Stomach (tissue), 9 donors: ENCODE measurements around the gene PARS2. TPM values are rescaled to one million over a fixed set of nuclear protein-coding genes. Genes with fewer than 3 reads are reported as not detected.

Experiments
- DNase-seq, 2 donors: peaks; one replicate each; pipeline versions ENCODE4 v3.0.0 to v3.0.0-alpha.2; 2013 to 2019
- H3K27ac ChIP-seq, 5 donors: fragments of 200-600 bp in 4 of 5; sonication (generic) in 4 of 5; one replicate each; pipeline ENCODE4 v1.5.1; 2013 to 2019; ENCODE audit warnings: mild to moderate bottlenecking in 1 of 5, moderate library complexity in 1 of 5
- H3K27me3 ChIP-seq, 3 donors: fragments of 200-600 bp; sonication (generic); one replicate each; pipeline ENCODE4 v1.5.1; 2017 to 2019; ENCODE audit warnings: mixed run types in 1 of 3
- H3K36me3 ChIP-seq, 4 donors: fragments of 200-600 bp; sonication (generic); 1 replicate in 3 of 4; 2 replicates in 1 of 4; pipeline ENCODE4 v1.5.1; 2016 to 2019
- H3K4me1 ChIP-seq, 4 donors: fragments of 200-600 bp; sonication (generic); one replicate each; pipeline ENCODE4 v1.5.1; 2016 to 2019
- H3K4me3 ChIP-seq, 4 donors: fragments of 200-600 bp; sonication (generic) in 3 of 4; one replicate each; pipeline ENCODE4 v1.5.1; 2016 to 2019; ENCODE audit warnings: mild to moderate bottlenecking in 1 of 4
- H3K9me3 ChIP-seq, 4 donors: fragments of 200-600 bp; sonication (generic); one replicate each; pipeline ENCODE4 v1.5.1; 2016 to 2019
- EP300 ChIP-seq: sonication (generic); formaldehyde crosslinking; IDR thresholded peaks from one replicate; pipeline ENCODE4 v1.6.1; 2017; ENCODE audit warnings: antibody characterized with exemption
- POLR2A ChIP-seq, 4 donors: fragments of 450-650 bp; IDR thresholded peaks; one replicate each; pipeline ENCODE4 v1.6.1; 2016; ENCODE audit warnings: antibody characterized with exemption in 4 of 4, control low read depth in 2 of 4, mild to moderate bottlenecking in 1 of 4, moderate library complexity in 1 of 4
- POLR2AphosphoS5 ChIP-seq, 3 donors: sonication (generic); formaldehyde crosslinking; IDR thresholded peaks; one replicate each; pipeline ENCODE4 v1.6.1; 2016; ENCODE audit warnings: antibody characterized with exemption in 3 of 3
- WGBS, 5 donors: extraction: QIAGEN DNeasy Blood & Tissue Kit in 3 of 5; methylation state at CpG; one replicate each; pipeline versions ENCODE4 v1.1.5 to v1.1.7; 2013 to 2018; 5-methylcytosine and 5-hydroxymethylcytosine counted together
- intact Hi-C: fragments of 100-400 bp; cut with DNase I; formaldehyde crosslinking; loops from one replicate; pipeline ENCODE4 v1.15.1; 2023; ENCODE audit warnings: low total_unique reads
- polyA plus RNA-seq, 3 donors: library from polyadenylated mRNA; stranded (reverse); fragments of 200-250 nt; gene quantifications; one replicate each; pipeline ENCODE4 v1.2.3, GENCODE V29; 2013
- total RNA-seq, 5 donors: library from RNA; depleted of rRNA; stranded (reverse); fragments of >200 nt; gene quantifications; one replicate each; pipeline versions ENCODE4 v1.1.0 to v1.2.3, GENCODE V29; 2014 to 2016
- TF ChIP-seq, protein P1 (sequence below), 7 experiments: fragments of 450-650 bp in 4 of 7; fragments of 200-600 bp in 3 of 7; sonication (generic) in 3 of 7; IDR thresholded peaks; one replicate each; pipeline ENCODE4 v1.5.1; 2016 to 2019; ENCODE audit warnings: antibody characterized with exemption in 7 of 7, control low read depth in 2 of 7, mild to moderate bottlenecking in 1 of 7
- donor health status: healthy with polysubstance abuse.
- donor health status: Bipolar disorder and iron deficiency.
- donor health status: healthy.

The PARS2 gene
- total and polyA plus RNA-seq, 8 donors = 0.29 to 3.6 (median 1.8) TPM; not detected in 1

GRCh38 chr1:54805466-54805865, 41.1 kb upstream of the PARS2 start:
- TF ChIP-seq POLR2A (IDR thresholded peaks at IDR 0.05) (no peak), POLR2AphosphoS5 (IDR thresholded peaks at IDR 0.05) (no peak), EP300 (no peak)
- TF ChIP-seq, protein P1, sequence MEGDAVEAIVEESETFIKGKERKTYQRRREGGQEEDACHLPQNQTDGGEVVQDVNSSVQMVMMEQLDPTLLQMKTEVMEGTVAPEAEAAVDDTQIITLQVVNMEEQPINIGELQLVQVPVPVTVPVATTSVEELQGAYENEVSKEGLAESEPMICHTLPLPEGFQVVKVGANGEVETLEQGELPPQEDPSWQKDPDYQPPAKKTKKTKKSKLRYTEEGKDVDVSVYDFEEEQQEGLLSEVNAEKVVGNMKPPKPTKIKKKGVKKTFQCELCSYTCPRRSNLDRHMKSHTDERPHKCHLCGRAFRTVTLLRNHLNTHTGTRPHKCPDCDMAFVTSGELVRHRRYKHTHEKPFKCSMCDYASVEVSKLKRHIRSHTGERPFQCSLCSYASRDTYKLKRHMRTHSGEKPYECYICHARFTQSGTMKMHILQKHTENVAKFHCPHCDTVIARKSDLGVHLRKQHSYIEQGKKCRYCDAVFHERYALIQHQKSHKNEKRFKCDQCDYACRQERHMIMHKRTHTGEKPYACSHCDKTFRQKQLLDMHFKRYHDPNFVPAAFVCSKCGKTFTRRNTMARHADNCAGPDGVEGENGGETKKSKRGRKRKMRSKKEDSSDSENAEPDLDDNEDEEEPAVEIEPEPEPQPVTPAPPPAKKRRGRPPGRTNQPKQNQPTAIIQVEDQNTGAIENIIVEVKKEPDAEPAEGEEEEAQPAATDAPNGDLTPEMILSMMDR (IDR thresholded peaks at IDR 0.05) = no peak
- Histone ChIP-seq H3K27me3 (peaks cover 0 to 23% (median 8%) of the 10 kb centered on the region in 3 donors), H3K9me3 (no peaks in the 10 kb centered on the region), H3K4me3 (no peak overlapping the region), H3K36me3 (no peaks in the 10 kb centered on the region), H3K27ac (peak overlapping the region in 1 of 5 donors; percentile 71), H3K4me1 (peaks cover 8 to 44% (median 18%) of the 10 kb centered on the region in 4 donors)
- intact Hi-C loops = no loop called here
- WGBS, 5 donors = 92 to 100% (median 96%) methylated on average over 3 of the region's 3 CpGs
- DNase-seq = no peak

- Histone ChIP-seq H3K9me3 (no peaks in the 10 kb centered on the region), H3K36me3 (no peaks in the 10 kb centered on the region), H3K27me3 (peaks cover 0 to 26% (median 8%) of the 10 kb centered on the region in 3 donors), H3K4me1 (peaks cover 15 to 49% (median 26%) of the 10 kb centered on the region in 4 donors), H3K4me3 (no peak overlapping the region), H3K27ac (peak overlapping the region in 4 of 5 donors; percentile 31 to 79 (median 69))
- DNase-seq = no peak
- WGBS, 5 donors = 65 to 78% (median 73%) methylated on average over 3 to 6 of the region's 6 CpGs
- TF ChIP-seq POLR2A (IDR thresholded peaks at IDR 0.05) = no peak
- no peak for TF ChIP-seq POLR2AphosphoS5 (IDR thresholded peaks at IDR 0.05)
- TF ChIP-seq, protein P1 (IDR thresholded peaks at IDR 0.05) = no peak
- no peak for TF ChIP-seq EP300
- intact Hi-C loops = no loop called here
These were observed 40.3 kb upstream of the PARS2 start for GRCh38 chr1:54804471-54805132.

DNA sequence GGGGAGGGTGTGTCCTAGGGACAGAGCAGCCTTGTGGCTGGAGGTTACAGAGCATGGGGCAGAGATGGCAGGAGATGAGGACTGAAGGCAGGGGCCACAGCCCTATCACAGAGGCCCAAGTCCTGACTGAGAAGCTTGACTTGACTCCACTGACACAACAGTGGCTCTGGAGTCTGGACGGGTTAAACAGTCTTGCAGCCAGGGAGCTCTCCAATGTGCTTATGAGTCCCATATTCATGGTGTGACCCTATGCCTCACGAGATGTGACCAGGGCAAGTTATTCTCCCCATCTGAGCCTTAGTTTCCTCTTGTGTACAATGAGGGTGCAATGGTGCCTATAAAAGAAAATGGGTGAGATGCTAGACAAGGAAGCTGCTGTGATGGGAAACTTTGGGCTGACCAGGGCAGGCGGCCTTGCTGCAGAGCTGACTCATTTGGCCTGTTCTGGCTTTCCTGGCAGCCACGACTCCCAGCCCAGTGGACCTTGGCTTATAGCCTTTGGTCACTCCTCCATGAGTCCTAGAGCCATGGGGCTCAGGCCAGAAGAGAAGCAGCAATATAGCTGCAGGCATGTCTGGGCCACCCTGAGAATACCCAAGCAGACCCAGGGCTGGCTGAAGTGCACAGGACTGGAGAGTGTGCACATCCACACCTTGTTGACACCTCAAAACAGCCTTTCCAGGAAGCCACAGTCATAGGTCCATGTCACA, 39.6 kb upstream of the PARS2 start:
- no peaks in the 10 kb centered on the region for H3K9me3 ChIP-seq
- peak in 1 of 2 donors; percentile 50 for DNase-seq
- 59 to 64% (median 62%) methylated on average over 3 to 4 of the region's 4 CpGs for WGBS, 5 donors
- intact Hi-C loops = no loop called here
- H3K27ac ChIP-seq = peak overlapping the region in 4 of 5 donors; percentile 31 to 79 (median 60)
- H3K36me3 ChIP-seq = no peaks in the 10 kb centered on the region
- no peak overlapping the region for H3K4me3 ChIP-seq
- TF ChIP-seq, protein P1 (IDR thresholded peaks at IDR 0.05) = no peak
- TF ChIP-seq POLR2A (IDR thresholded peaks at IDR 0.05) = no peak
- no peak for TF ChIP-seq EP300
- no peak for TF ChIP-seq POLR2AphosphoS5 (IDR thresholded peaks at IDR 0.05)
- H3K4me1 ChIP-seq = peaks cover 15 to 55% (median 28%) of the 10 kb centered on the region in 4 donors
- H3K27me3 ChIP-seq = peaks cover 0 to 26% (median 8%) of the 10 kb centered on the region in 3 donors

DNA sequence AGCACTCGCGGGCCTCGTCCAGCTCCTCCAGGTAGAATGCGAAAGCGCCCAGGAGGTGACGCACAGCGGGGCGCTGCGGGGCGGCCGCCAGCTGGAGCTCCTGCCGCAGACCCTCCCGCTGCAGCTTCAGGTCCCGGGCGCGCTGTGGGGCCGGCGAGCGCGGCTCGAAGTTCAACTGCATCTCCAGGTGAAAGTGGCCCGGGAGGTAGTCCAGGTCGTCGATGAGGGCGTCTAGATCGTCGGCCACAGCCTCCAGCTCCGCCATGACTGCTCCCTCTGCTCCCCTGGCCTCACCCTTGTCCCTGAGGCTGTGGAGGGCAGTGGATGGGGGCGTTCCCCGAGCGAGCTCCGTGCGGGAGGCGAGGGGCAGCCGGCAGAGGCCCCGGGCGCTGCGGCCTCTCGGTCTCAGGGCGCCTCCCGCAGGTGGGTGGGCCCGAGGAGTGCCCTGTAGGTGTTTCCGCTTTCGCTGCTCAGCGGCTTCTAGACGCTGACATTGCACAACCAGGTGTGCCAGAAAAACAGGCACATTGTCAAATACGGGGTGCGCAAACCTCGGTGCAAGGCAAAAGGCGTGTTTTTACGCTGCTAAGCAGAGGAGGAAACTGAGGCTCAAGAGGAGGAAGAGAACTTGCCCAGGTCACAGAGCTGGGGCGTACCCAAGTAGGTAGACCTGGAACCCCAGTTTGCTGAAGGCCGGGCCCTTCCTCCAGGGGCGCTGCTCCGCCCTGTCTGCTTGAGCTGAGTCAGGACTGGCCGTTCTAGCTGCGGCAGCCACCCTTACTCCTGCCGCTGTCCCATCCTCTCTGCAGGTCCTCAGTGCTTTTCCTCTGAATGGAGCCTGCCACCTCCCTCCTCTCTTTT, 36.8 kb upstream of the PARS2 start, which contains the start of gene TTC22:
TTC22 (minus strand) TSS at position 425 of the 861 bp plus-strand sequence; CDS start at position 265, 160 bp downstream.
- Histone ChIP-seq H3K4me1 (peaks cover 15 to 70% (median 35%) of the 10 kb centered on the region in 4 donors), H3K27ac (peak within 1 kb of the TSS; percentile 80 to 89 (median 86))
- intact Hi-C loops = no loop called here

More for the DNA sequence above, 36.8 kb upstream of the PARS2 start, which contains the start of gene TTC22:
- DNase-seq = peak; percentile 83 to 91
- H3K27me3 ChIP-seq = peaks cover 0 to 26% (median 8%) of the 10 kb centered on the region in 3 donors
- H3K9me3 ChIP-seq = no peaks in the 10 kb centered on the region
- H3K4me3 ChIP-seq = peak within 1 kb of the TSS; percentile 52 to 63 (median 58)
- 2 to 10% (median 3%) methylated on average over 15 to 58 of the region's 58 CpGs for WGBS, 5 donors
- no peaks in the 10 kb centered on the region for H3K36me3 ChIP-seq
- TF ChIP-seq POLR2AphosphoS5 (IDR thresholded peaks at IDR 0.05) = peak in 2 of 3 donors; percentile 12 to 27
- no peak for TF ChIP-seq EP300
- TF ChIP-seq, protein P1 (IDR thresholded peaks at IDR 0.05) = peak in 5 of 7 experiments; percentile 46 to 65 (median 57)
- no peak for TF ChIP-seq POLR2A (IDR thresholded peaks at IDR 0.05)
